Neural cell (in vitro differentiated cells): ENCODE measurements around the gene DUSP22.

Source experiments
- EP300 ChIP-seq: fragments of 450-650 bp; conservative IDR thresholded peaks from 2 replicates; pipeline ENCODE4 v1.6.1; 2014; ENCODE audit warnings: antibody characterized with exemption, mild to moderate bottlenecking, moderate library complexity; ENCODE audit not compliant: poor library complexity, severe bottlenecking
- EZH2 ChIP-seq: fragments of 200-600, 300-800 bp; shearing (Covaris generic), sonication (generic); IDR thresholded peaks from 2 replicates; pipeline ENCODE4 v1.6.1; 2014; ENCODE audit warnings: antibody characterized with exemption, low read length, borderline replicate concordance, mild to moderate bottlenecking; ENCODE audit not compliant: insufficient read depth, poor library complexity, severe bottlenecking
- MXI1 ChIP-seq: fragments of 450-650 bp; conservative IDR thresholded peaks from 2 replicates; pipeline ENCODE4 v1.6.1; 2014; ENCODE audit warnings: antibody characterized with exemption, mild to moderate bottlenecking; ENCODE audit not compliant: poor library complexity, severe bottlenecking
- POLR2AphosphoS5 ChIP-seq: IDR thresholded peaks from 2 replicates; pipeline ENCODE4 v1.6.1; 2012
- RAD21 ChIP-seq: fragments of 450-650 bp; conservative IDR thresholded peaks from 2 replicates; pipeline ENCODE4 v1.6.1; 2014; ENCODE audit warnings: antibody characterized with exemption, mild to moderate bottlenecking, moderate library complexity
- SMC3 ChIP-seq: fragments of 450-650 bp; conservative IDR thresholded peaks from 2 replicates; pipeline ENCODE4 v1.6.1; 2014; ENCODE audit warnings: antibody characterized with exemption, mild to moderate bottlenecking, moderate library complexity; ENCODE audit not compliant: poor library complexity
- TAF1 ChIP-seq: IDR thresholded peaks from 2 replicates; pipeline ENCODE4 v1.6.1; 2012; ENCODE audit warnings: low read depth
- TF ChIP-seq, protein P1 (sequence below): fragments of 450-650 bp; IDR thresholded peaks from 2 replicates; pipeline ENCODE4 v1.5.1; 2014; ENCODE audit warnings: antibody characterized with exemption, mild to moderate bottlenecking, moderate library complexity; ENCODE audit not compliant: poor library complexity, severe bottlenecking
- TF ChIP-seq, protein P2 (sequence below): IDR thresholded peaks from 2 replicates; pipeline ENCODE4 v1.6.1; 2012; ENCODE audit warnings: borderline replicate concordance

DNA sequence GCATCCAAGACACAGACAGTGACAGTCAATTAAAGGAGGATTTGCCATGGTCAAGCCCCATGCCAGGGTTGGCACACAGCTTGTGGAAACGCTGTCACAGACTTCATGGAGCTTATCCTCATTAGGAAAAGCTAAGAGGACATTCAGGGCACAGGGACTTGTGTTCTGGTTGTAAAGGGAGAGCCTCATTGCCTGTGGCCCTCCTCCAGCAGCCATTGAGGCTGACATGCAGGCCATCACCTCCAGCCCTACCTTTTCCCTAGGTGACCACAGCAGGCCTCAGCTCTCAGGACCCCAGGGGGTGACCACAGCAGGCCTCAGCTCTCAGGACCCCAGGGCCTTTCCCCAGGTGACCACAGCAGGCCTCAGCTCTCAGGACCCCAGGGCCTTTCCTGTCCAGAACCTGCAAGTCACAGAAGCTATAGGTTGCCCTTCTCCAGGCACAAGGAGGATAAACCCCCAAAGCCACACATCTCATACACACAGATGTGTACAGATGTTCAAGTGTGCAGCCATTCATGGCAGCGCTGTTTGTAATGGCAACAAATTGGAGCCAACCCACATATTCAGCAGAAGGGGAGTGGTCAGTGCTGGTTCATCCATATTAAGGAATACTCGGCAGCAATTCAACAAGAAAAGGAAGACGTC is 26.1 kb downstream of the DUSP22 start:
- TF ChIP-seq, protein P1, sequence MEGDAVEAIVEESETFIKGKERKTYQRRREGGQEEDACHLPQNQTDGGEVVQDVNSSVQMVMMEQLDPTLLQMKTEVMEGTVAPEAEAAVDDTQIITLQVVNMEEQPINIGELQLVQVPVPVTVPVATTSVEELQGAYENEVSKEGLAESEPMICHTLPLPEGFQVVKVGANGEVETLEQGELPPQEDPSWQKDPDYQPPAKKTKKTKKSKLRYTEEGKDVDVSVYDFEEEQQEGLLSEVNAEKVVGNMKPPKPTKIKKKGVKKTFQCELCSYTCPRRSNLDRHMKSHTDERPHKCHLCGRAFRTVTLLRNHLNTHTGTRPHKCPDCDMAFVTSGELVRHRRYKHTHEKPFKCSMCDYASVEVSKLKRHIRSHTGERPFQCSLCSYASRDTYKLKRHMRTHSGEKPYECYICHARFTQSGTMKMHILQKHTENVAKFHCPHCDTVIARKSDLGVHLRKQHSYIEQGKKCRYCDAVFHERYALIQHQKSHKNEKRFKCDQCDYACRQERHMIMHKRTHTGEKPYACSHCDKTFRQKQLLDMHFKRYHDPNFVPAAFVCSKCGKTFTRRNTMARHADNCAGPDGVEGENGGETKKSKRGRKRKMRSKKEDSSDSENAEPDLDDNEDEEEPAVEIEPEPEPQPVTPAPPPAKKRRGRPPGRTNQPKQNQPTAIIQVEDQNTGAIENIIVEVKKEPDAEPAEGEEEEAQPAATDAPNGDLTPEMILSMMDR, result no peak
- no peak for TF ChIP-seq POLR2AphosphoS5
- no peak for TF ChIP-seq SMC3
- no peak for TF ChIP-seq TAF1
- no peak for TF ChIP-seq RAD21
- TF ChIP-seq, protein P2, sequence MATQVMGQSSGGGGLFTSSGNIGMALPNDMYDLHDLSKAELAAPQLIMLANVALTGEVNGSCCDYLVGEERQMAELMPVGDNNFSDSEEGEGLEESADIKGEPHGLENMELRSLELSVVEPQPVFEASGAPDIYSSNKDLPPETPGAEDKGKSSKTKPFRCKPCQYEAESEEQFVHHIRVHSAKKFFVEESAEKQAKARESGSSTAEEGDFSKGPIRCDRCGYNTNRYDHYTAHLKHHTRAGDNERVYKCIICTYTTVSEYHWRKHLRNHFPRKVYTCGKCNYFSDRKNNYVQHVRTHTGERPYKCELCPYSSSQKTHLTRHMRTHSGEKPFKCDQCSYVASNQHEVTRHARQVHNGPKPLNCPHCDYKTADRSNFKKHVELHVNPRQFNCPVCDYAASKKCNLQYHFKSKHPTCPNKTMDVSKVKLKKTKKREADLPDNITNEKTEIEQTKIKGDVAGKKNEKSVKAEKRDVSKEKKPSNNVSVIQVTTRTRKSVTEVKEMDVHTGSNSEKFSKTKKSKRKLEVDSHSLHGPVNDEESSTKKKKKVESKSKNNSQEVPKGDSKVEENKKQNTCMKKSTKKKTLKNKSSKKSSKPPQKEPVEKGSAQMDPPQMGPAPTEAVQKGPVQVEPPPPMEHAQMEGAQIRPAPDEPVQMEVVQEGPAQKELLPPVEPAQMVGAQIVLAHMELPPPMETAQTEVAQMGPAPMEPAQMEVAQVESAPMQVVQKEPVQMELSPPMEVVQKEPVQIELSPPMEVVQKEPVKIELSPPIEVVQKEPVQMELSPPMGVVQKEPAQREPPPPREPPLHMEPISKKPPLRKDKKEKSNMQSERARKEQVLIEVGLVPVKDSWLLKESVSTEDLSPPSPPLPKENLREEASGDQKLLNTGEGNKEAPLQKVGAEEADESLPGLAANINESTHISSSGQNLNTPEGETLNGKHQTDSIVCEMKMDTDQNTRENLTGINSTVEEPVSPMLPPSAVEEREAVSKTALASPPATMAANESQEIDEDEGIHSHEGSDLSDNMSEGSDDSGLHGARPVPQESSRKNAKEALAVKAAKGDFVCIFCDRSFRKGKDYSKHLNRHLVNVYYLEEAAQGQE, result no peak
- TF ChIP-seq EZH2, result no peak
- TF ChIP-seq EP300, result no peak
- TF ChIP-seq MXI1, result no peak
